ENCODE measurements around the gene SFMBT2.

Gene SFMBT2

DNA sequence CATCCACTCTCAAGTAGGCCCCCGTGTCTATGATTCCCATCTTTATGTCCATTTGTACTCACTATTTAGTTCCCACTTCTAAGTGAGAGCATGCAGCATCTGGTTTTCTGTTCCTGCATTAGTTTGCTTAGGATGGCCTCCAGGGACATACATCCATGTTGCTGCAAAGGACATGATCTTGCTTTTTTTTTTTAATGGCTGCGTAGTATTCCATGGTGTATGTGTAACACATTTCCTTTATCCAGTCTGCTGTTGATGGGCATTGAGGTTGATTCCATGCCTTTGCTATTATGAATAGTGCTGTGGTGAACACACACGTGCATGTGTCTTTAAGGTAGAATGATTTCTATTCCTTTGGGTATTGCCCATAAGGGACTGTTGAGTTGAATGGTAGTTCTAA is 67.8 kb downstream of the SFMBT2 start:
- TF ChIP-seq GATA2 (IDR thresholded peaks at IDR 0.05; ENCODE audit: low read depth, low read length) (no peak), GATA3 (IDR thresholded peaks at IDR 0.05; ENCODE audit: low read depth, low read length) (no peak)

DNA sequence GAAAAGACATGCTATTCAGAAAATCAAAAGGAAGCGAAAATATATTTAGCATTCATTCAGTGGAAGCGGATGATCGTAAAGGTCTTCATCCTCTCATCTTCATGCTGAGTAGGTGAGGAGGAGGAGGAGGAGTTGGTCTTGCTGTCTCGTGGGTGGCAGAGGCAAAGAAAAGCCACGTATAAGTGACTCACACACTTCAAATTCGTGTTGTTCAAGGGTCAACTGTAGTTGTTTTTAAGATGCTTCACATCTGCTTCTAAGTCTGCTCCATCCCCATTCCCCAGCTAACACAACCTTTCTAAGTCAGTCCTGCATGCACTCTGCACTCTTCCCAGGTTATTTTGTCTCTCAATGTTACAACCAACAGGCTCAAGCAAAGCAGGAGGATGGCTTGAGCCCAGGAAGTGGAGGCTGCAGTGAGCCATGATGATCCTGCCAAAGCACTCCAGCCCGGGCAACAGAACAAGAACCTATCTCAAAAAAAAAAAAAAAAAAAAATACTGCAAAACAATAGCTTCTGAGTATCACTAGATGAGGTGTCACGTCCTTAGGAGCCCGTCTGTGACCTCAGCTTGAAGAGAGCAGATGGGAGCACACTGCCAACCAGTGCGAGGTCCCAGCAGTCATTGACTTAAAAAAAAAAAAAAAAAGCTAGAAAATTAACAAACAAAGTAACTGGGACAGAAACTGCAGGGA is 70.5 kb downstream of the SFMBT2 start:
- TF ChIP-seq GATA2 (IDR thresholded peaks at IDR 0.05; ENCODE audit: low read depth, low read length) (no peak), GATA3 (IDR thresholded peaks at IDR 0.05; ENCODE audit: low read depth, low read length) (no peak)

DNA sequence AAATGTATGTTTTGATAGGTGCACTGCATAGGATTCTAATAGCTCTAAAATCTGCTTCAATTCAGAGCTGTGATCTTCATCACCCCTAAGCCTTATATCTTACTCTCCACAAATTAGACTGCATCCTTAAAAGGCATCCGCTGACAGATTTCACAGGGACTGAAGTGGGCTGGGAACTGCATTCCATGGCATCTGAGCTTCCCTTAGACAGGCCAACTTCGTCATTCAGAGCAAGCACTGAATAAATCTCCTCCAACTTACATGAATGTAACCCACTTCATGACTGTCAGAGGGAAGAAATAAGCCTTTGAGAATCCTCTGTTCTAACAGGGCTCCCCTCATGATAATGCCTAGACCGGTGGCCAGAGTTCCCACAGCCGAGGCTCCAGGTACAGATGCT is 71.3 kb downstream of the SFMBT2 start:
- no peak for TF ChIP-seq GATA3 (IDR thresholded peaks at IDR 0.05; ENCODE audit: low read depth, low read length)
- TF ChIP-seq GATA2 (IDR thresholded peaks at IDR 0.05; ENCODE audit: low read depth, low read length): no peak

DNA sequence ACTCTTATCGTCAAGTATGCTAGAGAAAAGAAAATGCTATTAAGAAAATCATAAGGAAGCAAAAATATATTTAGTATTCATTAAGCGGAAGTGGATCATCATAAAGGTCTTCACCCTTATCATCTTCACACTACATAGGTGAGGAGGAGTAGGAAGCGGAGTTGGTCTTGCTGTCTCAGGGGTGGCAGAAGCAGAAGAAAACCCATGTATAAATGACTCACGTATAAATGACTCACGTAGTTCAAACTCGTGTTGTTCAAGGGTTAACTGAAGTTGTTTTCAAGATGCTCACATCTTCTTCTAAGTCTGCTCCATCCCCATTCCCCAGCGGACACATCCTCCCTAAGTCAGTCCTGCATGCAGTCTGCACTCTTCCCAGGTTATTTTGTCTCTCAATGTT is 72.4 kb downstream of the SFMBT2 start:
- TF ChIP-seq GATA3 (IDR thresholded peaks at IDR 0.05; ENCODE audit: low read depth, low read length): no peak
- TF ChIP-seq GATA2 (IDR thresholded peaks at IDR 0.05; ENCODE audit: low read depth, low read length): no peak

DNA sequence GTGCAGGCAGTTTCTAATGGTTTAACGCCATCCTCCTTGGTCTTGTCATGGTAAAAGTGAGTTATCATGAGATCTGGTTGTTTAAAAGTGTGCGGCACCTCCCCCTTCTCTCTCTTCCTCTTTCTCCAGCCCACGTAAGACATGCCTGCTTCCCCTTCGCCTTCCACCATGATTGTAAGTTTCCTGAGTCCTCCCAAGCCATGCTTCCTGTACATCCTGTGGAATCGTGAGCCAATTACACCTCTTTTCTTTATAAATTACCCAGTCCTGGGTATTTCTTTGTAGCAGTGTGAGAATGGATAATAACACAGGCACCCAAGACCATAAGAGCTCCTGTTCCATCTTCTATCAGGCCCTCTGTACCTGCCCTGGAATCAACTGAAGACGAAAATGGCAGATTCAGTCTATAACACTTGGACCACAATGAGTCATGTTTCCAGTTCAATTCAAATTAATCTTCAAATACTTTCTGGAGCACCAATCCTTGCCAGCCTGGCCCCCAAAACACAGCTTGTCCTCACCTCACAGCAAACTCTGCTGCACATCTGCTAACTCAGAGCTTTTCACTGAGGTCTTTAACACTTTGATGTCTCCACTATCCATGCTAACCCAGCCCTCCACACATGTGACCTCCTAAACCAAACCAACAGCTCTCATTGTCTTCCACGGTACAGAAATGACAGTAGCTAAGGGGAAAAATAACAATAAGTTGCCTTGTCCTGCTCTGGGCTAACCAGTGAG is 73.2 kb downstream of the SFMBT2 start:
- no peak for TF ChIP-seq GATA2 (IDR thresholded peaks at IDR 0.05; ENCODE audit: low read depth, low read length)
- no peak for TF ChIP-seq GATA3 (IDR thresholded peaks at IDR 0.05; ENCODE audit: low read depth, low read length)

DNA sequence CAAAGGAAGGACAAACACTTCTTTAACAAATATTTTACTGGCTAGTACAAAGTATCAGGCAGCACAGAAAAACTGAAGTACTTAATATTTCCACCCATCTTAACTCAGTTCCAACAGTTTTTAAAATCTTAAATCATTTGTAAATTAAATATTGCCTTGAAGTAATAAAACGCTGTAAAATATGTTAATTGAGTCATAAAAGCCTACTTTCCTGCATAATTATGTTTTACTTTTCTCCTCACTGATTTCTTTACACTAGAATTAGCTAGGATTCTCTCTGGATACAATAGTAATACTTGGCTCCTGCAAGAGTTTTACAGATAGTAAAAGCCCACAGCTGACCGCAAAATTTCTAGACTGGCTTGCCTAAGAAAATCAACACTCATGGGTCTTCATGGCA is 74.9 kb downstream of the SFMBT2 start:
- no peak for TF ChIP-seq GATA3 (IDR thresholded peaks at IDR 0.05; ENCODE audit: low read depth, low read length)
- no peak for TF ChIP-seq GATA2 (IDR thresholded peaks at IDR 0.05; ENCODE audit: low read depth, low read length)

DNA sequence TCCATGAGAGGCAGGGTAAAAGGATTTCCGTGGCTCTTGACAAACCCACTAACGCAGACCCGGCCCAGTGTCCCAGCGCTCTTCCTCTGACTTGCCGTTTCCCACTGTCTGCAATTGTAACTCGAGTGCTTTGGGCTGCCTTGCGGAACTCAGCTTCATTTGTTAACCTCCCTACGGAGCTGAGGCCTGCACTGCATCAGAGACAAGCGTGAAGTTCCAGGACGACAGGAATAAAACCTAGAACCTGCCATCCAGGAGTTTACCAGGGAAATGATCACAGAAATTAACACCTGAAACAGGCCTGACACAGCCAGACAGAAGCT is 76.2 kb downstream of the SFMBT2 start:
- TF ChIP-seq GATA2 (IDR thresholded peaks at IDR 0.05; ENCODE audit: low read depth, low read length) (no peak), GATA3 (IDR thresholded peaks at IDR 0.05; ENCODE audit: low read depth, low read length) (no peak)

DNA sequence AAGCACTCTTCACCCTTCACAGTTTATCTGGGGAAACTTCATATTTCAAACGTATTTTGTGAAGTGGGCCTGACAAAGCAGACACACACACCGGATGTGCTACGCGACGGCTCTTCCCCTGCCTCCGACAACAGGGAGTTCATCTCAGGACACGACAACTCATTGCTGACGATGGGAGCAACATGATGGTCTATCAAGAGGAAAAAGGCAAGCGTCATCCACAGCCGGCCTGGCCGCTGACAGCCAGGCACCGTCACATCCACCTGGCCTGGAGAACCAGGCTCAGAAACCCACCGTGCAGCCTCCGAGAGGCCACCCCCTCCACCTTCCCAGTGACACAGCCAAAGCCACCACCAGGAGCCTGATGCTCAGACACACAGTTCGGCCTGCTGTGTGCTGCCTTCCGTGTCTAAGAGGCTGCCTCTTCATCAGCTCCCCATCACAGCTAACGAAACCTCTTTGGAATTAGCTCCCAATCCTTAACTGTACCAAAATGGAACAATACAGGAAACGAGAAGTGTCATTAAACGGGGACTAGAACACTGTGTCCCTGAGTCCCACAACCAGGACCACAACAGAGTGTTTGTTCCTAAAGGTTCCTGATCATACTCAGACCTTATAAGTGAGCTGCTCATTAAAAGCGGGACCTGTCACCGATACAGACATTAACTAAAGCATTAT is 76.7 kb downstream of the SFMBT2 start:
- TF ChIP-seq GATA3 (IDR thresholded peaks at IDR 0.05; ENCODE audit: low read depth, low read length) (no peak), GATA2 (IDR thresholded peaks at IDR 0.05; ENCODE audit: low read depth, low read length) (no peak)

DNA sequence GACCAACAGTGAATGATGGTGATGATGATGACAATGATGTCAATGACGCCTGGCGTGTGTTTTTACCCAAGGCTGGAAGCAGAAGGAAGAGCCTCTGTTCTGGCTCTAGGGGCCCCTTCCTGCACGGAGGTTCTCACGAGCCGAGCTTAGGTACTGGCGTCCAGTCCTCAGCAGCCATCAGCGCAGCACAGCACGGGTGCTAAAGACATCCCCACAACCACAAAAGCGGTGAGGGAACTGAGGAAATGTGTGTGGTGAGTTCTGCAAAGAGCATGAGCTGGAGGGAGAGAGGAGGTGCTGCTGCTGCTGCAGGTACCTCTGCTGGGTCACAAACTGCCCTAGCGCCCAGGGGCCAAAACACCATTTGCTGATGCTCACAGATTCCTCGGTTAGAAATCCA is 81.6 kb downstream of the SFMBT2 start:
- no peak for TF ChIP-seq GATA3 (IDR thresholded peaks at IDR 0.05; ENCODE audit: low read depth, low read length)
- no peak for TF ChIP-seq GATA2 (IDR thresholded peaks at IDR 0.05; ENCODE audit: low read depth, low read length)

DNA sequence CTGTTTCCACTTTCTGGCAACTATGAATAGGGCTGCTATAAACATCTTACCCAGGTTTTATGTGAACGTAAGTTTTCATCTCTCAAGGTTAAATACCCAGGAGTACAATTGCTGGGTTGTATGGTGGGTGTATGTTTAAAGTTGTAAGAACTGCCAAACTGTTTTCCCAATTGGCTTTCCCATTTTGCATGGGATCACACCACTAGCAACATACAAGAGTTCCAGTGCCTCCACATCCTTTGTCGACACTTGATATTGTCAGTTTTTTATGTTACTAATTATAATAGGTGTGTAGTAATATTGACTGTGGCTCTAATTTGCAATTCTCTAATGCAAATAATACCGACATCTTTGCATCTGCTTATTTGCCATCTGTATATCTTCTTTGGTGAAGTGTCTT is 82.9 kb downstream of the SFMBT2 start:
- TF ChIP-seq GATA3 (IDR thresholded peaks at IDR 0.05; ENCODE audit: low read depth, low read length): no peak
- no peak for TF ChIP-seq GATA2 (IDR thresholded peaks at IDR 0.05; ENCODE audit: low read depth, low read length)

DNA sequence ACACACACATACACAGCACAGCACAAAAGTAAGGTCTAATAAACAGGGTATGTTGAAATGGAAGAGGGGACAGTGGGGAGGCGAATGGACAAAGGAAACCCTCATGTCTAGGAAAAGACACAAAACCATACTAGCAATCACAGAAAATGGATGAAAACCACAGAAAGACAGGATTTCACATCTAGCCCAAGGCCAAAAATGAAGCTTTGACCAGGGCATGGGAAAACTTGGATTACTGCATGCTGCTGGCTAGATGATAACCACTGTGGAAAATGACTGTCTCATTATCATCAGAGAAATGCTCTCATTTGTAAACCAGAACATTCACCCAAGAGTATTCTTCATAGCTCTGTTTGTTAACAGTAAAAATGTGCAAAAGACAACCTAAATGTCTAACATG is 88.2 kb downstream of the SFMBT2 start:
- TF ChIP-seq GATA2 (IDR thresholded peaks at IDR 0.05; ENCODE audit: low read depth, low read length): no peak
- no peak for TF ChIP-seq GATA3 (IDR thresholded peaks at IDR 0.05; ENCODE audit: low read depth, low read length)

DNA sequence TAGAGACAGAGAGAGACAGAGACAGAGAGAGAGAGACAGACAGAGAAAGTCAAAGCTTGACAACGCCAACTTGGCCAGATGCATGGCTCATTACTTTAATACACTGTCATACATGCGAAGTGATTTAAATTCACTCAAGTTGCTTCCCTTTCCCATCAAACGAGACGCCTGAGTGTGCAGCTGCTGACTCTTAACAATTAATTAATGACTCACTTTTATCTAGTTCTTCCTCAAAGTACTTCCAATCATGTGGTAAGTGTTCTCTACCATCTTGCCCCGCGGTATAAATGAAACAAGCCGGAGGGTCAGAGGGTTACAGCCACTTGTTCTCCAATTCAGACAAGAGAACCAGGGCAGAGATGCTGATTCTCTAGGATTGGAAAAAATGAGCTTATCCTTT is 90.8 kb downstream of the SFMBT2 start:
- TF ChIP-seq GATA3 (IDR thresholded peaks at IDR 0.05; ENCODE audit: low read depth, low read length): no peak
- no peak for TF ChIP-seq GATA2 (IDR thresholded peaks at IDR 0.05; ENCODE audit: low read depth, low read length)

DNA sequence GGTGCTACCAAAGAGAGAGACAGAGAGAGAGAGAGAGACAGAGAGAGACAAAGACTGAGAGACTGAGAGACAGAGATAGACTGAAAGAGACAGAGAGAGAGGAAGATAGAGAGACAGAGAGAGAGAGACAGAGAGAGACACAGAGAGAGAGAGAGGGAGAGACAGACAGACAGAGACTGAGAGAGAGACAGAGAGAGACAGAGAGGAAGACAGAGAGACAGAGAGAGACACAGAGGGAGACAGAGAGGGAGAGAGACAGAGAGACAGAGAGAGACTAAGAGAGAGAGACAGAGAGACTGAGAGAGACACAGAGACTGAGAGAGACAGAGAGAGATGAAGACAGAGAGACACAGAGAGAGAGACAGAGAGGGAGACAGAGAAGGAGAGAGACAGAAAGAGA is 91.2 kb downstream of the SFMBT2 start:
- TF ChIP-seq GATA2 (IDR thresholded peaks at IDR 0.05; ENCODE audit: low read depth, low read length): no peak
- TF ChIP-seq GATA3 (IDR thresholded peaks at IDR 0.05; ENCODE audit: low read depth, low read length): no peak

DNA sequence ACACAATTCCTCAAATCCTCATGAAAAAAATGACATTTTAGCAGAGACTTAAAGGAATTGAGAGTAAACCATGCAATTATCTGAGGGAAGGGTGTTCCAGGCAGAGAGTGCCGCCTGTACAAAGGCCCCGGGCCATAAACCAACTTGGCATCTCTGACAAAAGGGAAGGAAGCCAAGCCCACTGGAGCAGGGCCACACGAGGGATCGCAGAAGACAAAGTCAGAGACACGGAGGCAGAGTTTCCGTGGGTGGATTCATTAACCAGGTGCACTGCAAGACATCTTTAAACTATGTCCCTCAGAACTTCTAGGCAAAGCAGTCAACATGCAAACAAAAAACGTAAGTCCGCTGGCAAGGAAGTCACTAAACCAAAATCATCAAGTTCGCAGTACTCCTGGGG is 92.0 kb downstream of the SFMBT2 start:
- TF ChIP-seq GATA2 (IDR thresholded peaks at IDR 0.05; ENCODE audit: low read depth, low read length) (no peak), GATA3 (IDR thresholded peaks at IDR 0.05; ENCODE audit: low read depth, low read length) (no peak)
